GM12891 (cell line): Measurements from ENCODE around the gene GLRB.
"Not testable (repeated sequence)": the region's sequence is repeated elsewhere in the genome, so short reads cannot be mapped to it uniquely, and the experiment has no call there.

Experiments used
- DNase-seq: peaks from one replicate; pipeline ENCODE4 v3.0.0; 2011; ENCODE audit warnings: low spot score; ENCODE audit not compliant: insufficient read length
- FAIRE-seq: peaks from 2 replicates; lab custom pipeline; 2011; peaks lifted over from hg19 to GRCh38; lab: Jason Lieb, UNC
- PAX5 ChIP-seq: IDR thresholded peaks from 2 replicates; pipeline ENCODE4 v1.6.1; 2011; ENCODE audit warnings: low read length, moderate library complexity, mild to moderate bottlenecking; ENCODE audit not compliant: insufficient read depth, severe bottlenecking
- POLR2A ChIP-seq: IDR thresholded peaks from 2 replicates; pipeline ENCODE4 v1.6.1; 2011; ENCODE audit warnings: low read depth, low read length, control low read depth
- POLR2AphosphoS5 ChIP-seq: IDR thresholded peaks from 2 replicates; pipeline ENCODE4 v1.6.1; 2011; ENCODE audit warnings: low read depth, low read length, control low read depth
- POU2F2 ChIP-seq: IDR thresholded peaks from 2 replicates; pipeline ENCODE4 v1.6.1; 2011; ENCODE audit warnings: low read depth, mild to moderate bottlenecking, control low read depth, low read length, moderate library complexity
- SPI1 ChIP-seq: IDR thresholded peaks from 2 replicates; pipeline ENCODE4 v1.6.1; 2011; ENCODE audit warnings: low read depth, low read length, control low read depth
- TAF1 ChIP-seq: IDR thresholded peaks from 2 replicates; pipeline ENCODE4 v1.6.1; 2011; ENCODE audit warnings: low read depth, low read length, control low read depth

GLRB gene

GRCh38 chr4:157115613-157116335, 39.8 kb downstream of the GLRB start:
- DNase-seq (no peak), FAIRE-seq (no peak)
- TF ChIP-seq POU2F2 (no peak), PAX5 (no peak), SPI1 (no peak), TAF1 (no peak), POLR2AphosphoS5 (no peak), POLR2A (no peak)

- DNase-seq: no peak
- no peak for FAIRE-seq
- TF ChIP-seq POU2F2 (no peak), POLR2A (no peak), PAX5 (no peak), SPI1 (no peak), TAF1 (no peak), POLR2AphosphoS5 (no peak)
These were observed 45.5 kb downstream of the GLRB start for GRCh38 chr4:157121401-157121800.

DNA sequence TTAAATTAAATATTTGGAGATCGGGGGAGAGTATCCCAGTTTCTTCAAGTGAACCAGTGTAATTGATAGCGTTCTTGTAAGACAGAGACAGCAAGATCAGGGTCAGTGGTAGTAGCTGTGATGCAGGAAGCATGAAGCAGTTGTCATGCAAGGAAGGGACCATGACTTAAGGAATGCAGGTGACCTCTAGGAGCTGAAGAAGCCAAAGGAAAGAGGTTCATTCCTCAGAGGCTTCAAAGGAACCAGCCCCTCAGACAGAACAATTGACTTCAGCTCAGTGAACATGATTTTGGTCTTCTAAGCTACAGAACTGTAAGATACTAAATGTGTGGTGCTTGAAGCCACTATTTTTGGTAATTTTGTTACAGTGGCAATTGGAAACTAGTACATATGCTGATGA, 51.6 kb downstream of the GLRB start:
- DNase-seq: no peak
- no peak for FAIRE-seq
- TF ChIP-seq POLR2AphosphoS5: no peak
- no peak for TF ChIP-seq POU2F2

DNA sequence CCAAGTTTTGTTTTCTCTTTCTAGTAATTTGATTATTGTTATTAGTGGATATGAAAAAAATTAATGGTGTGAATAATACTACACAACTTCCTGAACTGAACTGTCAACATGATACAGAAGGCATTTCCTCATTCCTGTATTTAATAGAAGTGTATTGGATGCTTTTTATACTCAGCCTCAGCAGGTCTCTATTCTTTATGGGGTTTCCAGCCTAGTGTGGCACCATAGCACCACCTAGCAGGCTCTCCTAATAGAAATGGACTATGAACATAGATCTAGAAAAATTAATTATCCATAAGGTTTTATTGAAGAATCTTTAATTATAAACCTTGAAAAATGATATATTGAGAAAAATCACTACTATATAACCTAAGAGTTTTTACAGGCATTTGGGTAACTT, 52.4 kb downstream of the GLRB start:
- DNase-seq (no peak), FAIRE-seq (no peak)
- no peak for TF ChIP-seq PAX5
- TF ChIP-seq POLR2AphosphoS5: no peak
- no peak for TF ChIP-seq SPI1
- TF ChIP-seq POU2F2: no peak
- no peak for TF ChIP-seq POLR2A
- no peak for TF ChIP-seq TAF1

- no peak for TF ChIP-seq POLR2A
- no peak for TF ChIP-seq PAX5
- no peak for TF ChIP-seq POU2F2
- no peak for TF ChIP-seq SPI1
- TF ChIP-seq POLR2AphosphoS5: no peak
- TF ChIP-seq TAF1: no peak
- FAIRE-seq (no peak), DNase-seq (no peak)
These were observed 66.0 kb downstream of the GLRB start for GRCh38 chr4:157141976-157142375.

DNA sequence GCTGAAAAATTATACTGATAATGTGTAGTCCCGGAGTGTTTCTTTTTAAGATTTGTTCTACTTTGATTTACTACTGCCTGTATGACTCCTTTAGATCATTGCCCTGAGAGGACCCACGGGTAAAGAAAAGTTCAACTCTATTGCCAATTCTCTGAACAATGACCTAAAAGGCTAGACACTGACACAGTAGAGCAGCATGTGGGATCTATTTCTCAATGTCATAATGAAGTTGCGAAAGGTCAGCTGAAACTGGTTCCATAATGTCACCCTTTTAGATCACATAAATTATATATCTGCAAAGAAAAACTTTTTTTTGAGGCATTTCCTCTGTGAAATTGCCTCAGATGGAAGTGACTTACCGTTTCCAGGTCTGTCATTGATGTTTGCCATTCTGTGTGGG, 67.4 kb downstream of the GLRB start:
- no peak for FAIRE-seq
- no peak for TF ChIP-seq PAX5
- TF ChIP-seq POU2F2: no peak
- TF ChIP-seq POLR2AphosphoS5: no peak
- no peak for TF ChIP-seq SPI1
- no peak for TF ChIP-seq POLR2A
- no peak for TF ChIP-seq TAF1
- no peak for DNase-seq

DNA sequence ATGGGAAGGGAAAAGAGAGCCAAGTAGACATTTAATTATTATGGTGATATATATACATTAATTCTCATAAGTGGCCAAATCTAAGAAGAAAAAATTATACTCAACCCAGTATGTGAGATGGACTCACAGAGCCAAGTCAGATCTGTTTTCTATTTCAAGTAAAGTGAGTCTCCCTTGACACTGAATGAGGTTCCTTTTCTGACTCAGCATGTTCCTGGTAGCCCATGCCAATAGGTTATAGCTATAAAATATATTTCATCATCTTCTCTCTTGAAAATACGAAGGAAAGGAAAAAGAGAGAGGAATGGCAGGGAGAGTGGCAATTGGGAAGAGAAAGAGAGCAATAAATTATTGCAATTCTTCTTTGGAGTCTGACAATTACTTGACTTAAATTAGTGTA, 75.8 kb downstream of the GLRB start:
- TF ChIP-seq TAF1 (no peak), POLR2AphosphoS5 (no peak), PAX5 (no peak), POLR2A (no peak), SPI1 (no peak), POU2F2 (no peak)
- FAIRE-seq: no peak
- DNase-seq: no peak

DNA sequence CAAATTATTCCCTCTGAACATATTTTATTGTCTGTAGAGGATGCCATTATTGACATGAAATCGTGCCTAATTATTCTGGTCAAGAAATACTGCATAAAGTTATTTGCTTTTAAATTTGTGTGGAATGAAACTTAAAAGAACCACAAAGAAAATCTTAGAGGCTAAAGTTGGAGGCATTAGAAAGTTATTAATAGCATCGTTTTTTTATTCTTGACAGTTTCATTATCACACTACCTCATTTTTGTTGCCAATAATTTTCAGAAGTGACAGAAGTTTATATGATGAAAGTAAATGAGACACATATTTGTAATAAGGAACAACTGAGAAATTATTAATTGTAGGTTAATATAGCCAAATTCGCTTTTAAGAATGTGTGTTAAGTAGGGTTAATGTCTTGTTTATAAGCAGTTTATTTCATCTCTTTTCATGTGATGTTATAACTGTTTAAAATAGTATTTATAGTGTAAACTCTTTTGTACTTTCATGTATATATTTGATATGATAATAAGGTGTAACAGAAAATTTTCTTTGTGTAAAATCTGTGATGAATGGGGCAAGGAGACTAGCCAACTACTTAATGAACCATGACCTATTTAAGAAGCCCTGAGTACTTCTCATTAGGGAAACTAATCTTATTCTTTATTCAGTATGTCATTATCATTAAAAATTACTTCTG, 90.1 kb downstream of the GLRB start:
- DNase-seq (no peak), FAIRE-seq (no peak)
- no peak for TF ChIP-seq POLR2A
- no peak for TF ChIP-seq POLR2AphosphoS5
- TF ChIP-seq PAX5: no peak
- TF ChIP-seq SPI1: no peak
- no peak for TF ChIP-seq TAF1
- TF ChIP-seq POU2F2: no peak

DNA sequence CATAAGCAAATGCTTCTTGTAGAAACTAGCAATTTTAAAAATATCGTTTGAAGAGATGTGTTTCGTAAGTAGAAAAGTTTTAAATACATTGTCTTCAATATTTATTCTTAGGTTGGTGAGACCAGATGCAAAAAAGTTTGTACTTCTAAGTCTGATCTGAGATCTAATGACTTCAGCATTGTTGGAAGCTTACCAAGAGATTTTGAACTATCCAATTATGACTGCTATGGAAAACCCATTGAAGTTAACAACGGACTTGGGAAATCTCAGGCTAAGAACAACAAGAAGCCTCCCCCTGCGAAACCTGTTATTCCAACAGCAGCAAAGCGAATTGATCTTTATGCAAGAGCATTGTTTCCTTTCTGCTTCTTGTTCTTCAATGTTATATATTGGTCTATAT, 94.4 kb downstream of the GLRB start:
- FAIRE-seq: no peak
- TF ChIP-seq PAX5 (no peak), SPI1 (no peak), TAF1 (no peak), POLR2AphosphoS5 (no peak), POU2F2 (no peak), POLR2A (no peak)

DNA sequence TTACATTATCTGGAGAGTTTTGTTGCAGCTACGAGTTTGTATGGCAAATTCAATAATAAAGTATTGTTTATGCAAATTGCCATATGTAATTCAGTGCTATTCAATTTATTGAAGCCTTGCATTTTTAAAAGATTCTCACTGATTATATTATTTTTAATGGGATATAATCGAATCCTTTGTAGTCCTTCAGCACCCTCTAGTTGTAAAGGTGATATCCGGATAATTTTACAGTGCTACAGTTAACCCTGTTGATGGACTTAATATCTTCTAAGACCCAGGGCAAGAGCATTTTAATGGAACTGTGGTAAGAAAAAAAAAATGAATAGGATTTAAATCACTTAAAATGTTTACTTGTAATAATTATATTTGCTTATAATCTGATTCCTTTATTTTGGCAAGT, 96.1 kb downstream of the GLRB start:
- FAIRE-seq (no peak), DNase-seq (no peak)
- TF ChIP-seq SPI1: no peak
- no peak for TF ChIP-seq POLR2A
- TF ChIP-seq TAF1: no peak
- TF ChIP-seq PAX5: no peak
- no peak for TF ChIP-seq POU2F2
- TF ChIP-seq POLR2AphosphoS5: no peak

More for the DNA sequence above, 94.4 kb downstream of the GLRB start:
- no peak for DNase-seq

- not testable (repeated sequence) for DNase-seq, FAIRE-seq
These were observed 104.3 kb downstream of the GLRB start for GRCh38 chr4:157180268-157180667.
